HepG2 (cell line): ENCODE data around the gene CCDC30. TPM values are rescaled to one million over a fixed set of nuclear protein-coding genes. Genes with fewer than 3 reads are reported as not detected.

Experiments used
- ATF1 ChIP-seq: IDR thresholded peaks from 2 replicates; pipeline ENCODE4 v1.6.1; 2016; ENCODE audit warnings: mild to moderate bottlenecking, control low read depth
- EP300 ChIP-seq, 3 experiments: sonication (generic) in 1 of 3; formaldehyde crosslinking in 1 of 3; IDR thresholded peaks; 2 replicates each; pipeline versions ENCODE4 v1.5.1 to v1.6.1; 2011 to 2020; ENCODE audit warnings: low read depth in 2 of 3, low read length in 2 of 3, borderline replicate concordance in 1 of 3, improper control_type of control experiment in 1 of 3, mild to moderate bottlenecking in 1 of 3, missing genetic modification reagents in 1 of 3, moderate library complexity in 1 of 3
- ETV5 ChIP-seq: IDR thresholded peaks from 2 replicates; pipeline ENCODE4 v1.6.1; 2018; ENCODE audit warnings: missing biosample characterization, missing genetic modification reagents, inconsistent platforms, borderline replicate concordance
- FOXP4 ChIP-seq: sonication (generic); formaldehyde crosslinking; IDR thresholded peaks from 2 replicates; pipeline ENCODE4 v1.4.0; 2020; ENCODE audit warnings: missing genetic modification reagents
- GLI4 ChIP-seq: sonication (generic); formaldehyde crosslinking; IDR thresholded peaks from 2 replicates; pipeline ENCODE4 v1.5.1; 2020; ENCODE audit warnings: missing genetic modification reagents, mild to moderate bottlenecking, moderate library complexity, borderline replicate concordance
- HDAC2 ChIP-seq: sonication (generic); formaldehyde crosslinking; IDR thresholded peaks from 2 replicates; pipeline ENCODE4 v1.4.0; 2020; ENCODE audit warnings: missing genetic modification reagents
- HNRNPLL ChIP-seq: fragments of 200-400 bp; formaldehyde crosslinking; IDR thresholded peaks from 2 replicates; pipeline ENCODE4 v1.6.1; 2017; ENCODE audit warnings: mild to moderate bottlenecking, low read depth, low read length; ENCODE audit not compliant: poor library complexity, severe bottlenecking
- IRX3 ChIP-seq: sonication (generic); formaldehyde crosslinking; IDR thresholded peaks from 2 replicates; pipeline ENCODE4 v1.8.1; 2023; ENCODE audit warnings: mild to moderate bottlenecking, low read depth, missing genetic modification reagents, borderline replicate concordance
- KAT7 ChIP-seq: IDR thresholded peaks from 2 replicates; pipeline ENCODE4 v1.6.1; 2018; ENCODE audit warnings: borderline replicate concordance, missing compliant biosample characterization
- KAT8 ChIP-seq: IDR thresholded peaks from 2 replicates; pipeline ENCODE4 v1.6.1; 2016; ENCODE audit warnings: missing genetic modification reagents, missing compliant biosample characterization
- MATR3 ChIP-seq: sonication (generic); formaldehyde crosslinking; IDR thresholded peaks from 2 replicates; pipeline ENCODE4 v1.4.0; 2020; ENCODE audit warnings: missing genetic modification reagents
- MED13 ChIP-seq: sonication (generic); formaldehyde crosslinking; IDR thresholded peaks from 2 replicates; pipeline ENCODE4 v1.5.0; 2020; ENCODE audit warnings: missing genetic modification reagents
- MLLT10 ChIP-seq: sonication (generic); formaldehyde crosslinking; IDR thresholded peaks from 2 replicates; pipeline ENCODE4 v1.4.0; 2020; ENCODE audit warnings: missing genetic modification reagents
- MXI1 ChIP-seq: IDR thresholded peaks from 3 replicates; pipeline ENCODE4 v1.6.1; 2012; ENCODE audit warnings: low read depth, low read length, inconsistent platforms, borderline replicate concordance
- NCOA5 ChIP-seq: sonication (generic); formaldehyde crosslinking; IDR thresholded peaks from 2 replicates; pipeline ENCODE4 v1.4.0; 2020; ENCODE audit warnings: missing genetic modification reagents
- THRA ChIP-seq: sonication (generic); formaldehyde crosslinking; IDR thresholded peaks from 2 replicates; pipeline ENCODE4 v1.4.0; 2020; ENCODE audit warnings: missing genetic modification reagents, borderline replicate concordance
- YEATS4 ChIP-seq: sonication (generic); formaldehyde crosslinking; IDR thresholded peaks from 2 replicates; pipeline ENCODE4 v1.4.0; 2020; ENCODE audit warnings: missing genetic modification reagents, borderline replicate concordance
- ZBTB46 ChIP-seq: sonication (generic); formaldehyde crosslinking; IDR thresholded peaks from 2 replicates; pipeline ENCODE4 v1.4.0; 2020; ENCODE audit warnings: mild to moderate bottlenecking, missing genetic modification reagents, borderline replicate concordance
- ZNF12 ChIP-seq: sonication (generic); formaldehyde crosslinking; IDR thresholded peaks from 2 replicates; pipeline ENCODE4 v1.5.0; 2020; ENCODE audit warnings: missing genetic modification reagents
- ZNF34 ChIP-seq: sonication (generic); formaldehyde crosslinking; IDR thresholded peaks from 2 replicates; pipeline ENCODE4 v1.4.0; 2020; ENCODE audit warnings: mild to moderate bottlenecking, missing genetic modification reagents, borderline replicate concordance
- ZNF556 ChIP-seq: sonication (generic); formaldehyde crosslinking; IDR thresholded peaks from 2 replicates; pipeline ENCODE4 v1.4.0; 2020; ENCODE audit warnings: mild to moderate bottlenecking, missing genetic modification reagents, borderline replicate concordance
- ZNF562 ChIP-seq: sonication (generic); formaldehyde crosslinking; IDR thresholded peaks from 2 replicates; pipeline ENCODE4 v1.8.0; 2022; ENCODE audit warnings: missing genetic modification reagents, borderline replicate concordance
- ZNF589 ChIP-seq: sonication (generic); formaldehyde crosslinking; conservative IDR thresholded peaks from 2 replicates; pipeline ENCODE4 v1.8.0; 2022; ENCODE audit warnings: mild to moderate bottlenecking, moderate library complexity, missing genetic modification reagents
- polyA plus RNA-seq, 8 experiments: library from polyadenylated mRNA; depleted of rRNA in 3 of 8; stranded (reverse) in 7 of 8; unstranded in 1 of 8; fragments of >200 nt; fragmentation: Illumina TruSeq in 4 of 8; extraction: Trizol in 4 of 8; gene quantifications; 2 replicates each; pipeline versions ENCODE4 v1.2.1 to v1.2.3, GENCODE V29; 2011 to 2016; ENCODE audit warnings: low read depth in 4 of 8, missing spikeins in 1 of 8, mixed read lengths in 1 of 8; ENCODE audit not compliant: insufficient read depth in 1 of 8
- total RNA-seq, 5 experiments: library from RNA; depleted of rRNA; stranded (reverse); fragments of >200 nt; fragmentation: Illumina TruSeq; extraction: Trizol; gene quantifications; 2 replicates each; pipeline ENCODE4 v1.2.3, GENCODE V29; 2016; ENCODE audit warnings: low read depth in 1 of 5

CCDC30 gene
- total and polyA plus RNA-seq, 2 of the 13 experiments (the other 11 are each of a cell fraction or from before 2014, with no cell fraction given), result 0.25 to 0.77 TPM

GRCh38 chr1:42681741-42682483 is 218.8 kb downstream of the CCDC30 start, which contains the start of gene YBX1 (continued):
- TF ChIP-seq ZNF34 (CRISPR knock-in tag) (no peak; the same call in 1 of the 2 replicates), HDAC2 (peak; percentile 30; the same call in 1 of the 2 replicates), ATF1 (CRISPR knock-in tag) (peak; percentile 32; the same call in 1 of the 2 replicates), FOXP4 (0 out of 2 replicates have a peak, but pooled peaks have one; percentile 27), KAT7 (CRISPR knock-in tag) (peak; percentile 73; the same call in 1 of the 2 replicates), MLLT10 (CRISPR knock-in tag) (no peak), IRX3 (no peak), MXI1 (peak; percentile 86; the same call in 1 of the 3 replicates), MATR3 (no peak), ZNF556 (CRISPR knock-in tag) (peak; percentile 51; the same call in 1 of the 2 replicates), HNRNPLL (peak; percentile 39), EP300 (IDR thresholded peaks at IDR 0.05; ENCODE audit: low read depth in 2 of 2, low read length in 2 of 2) (no peak), EP300 (CRISPR knock-in tag; IDR thresholded peaks at IDR 0.05; ENCODE audit: borderline replicate concordance) (no peak), ZBTB46 (no peak), MED13 (no peak), GLI4 (CRISPR knock-in tag) (no peak; the same call in 1 of the 2 replicates), YEATS4 (peak; percentile 88; the same call in 1 of the 2 replicates), THRA (CRISPR knock-in tag) (no peak), ZNF12 (CRISPR knock-in tag) (0 out of 2 replicates have a peak, but pooled peaks have one; percentile 5), ZNF589 (peak; percentile 73; the same call in 1 of the 2 replicates), NCOA5 (CRISPR knock-in tag) (no peak), KAT8 (CRISPR knock-in tag) (peak; percentile 89), ETV5 (CRISPR knock-in tag) (peak; percentile 83), ZNF562 (no peak)
